K562 (cell line): ENCODE results near the gene B3GALT4. TPM values are rescaled to one million over a fixed set of nuclear protein-coding genes. Genes with fewer than 3 reads are reported as not detected.

Source experiments
- BDP1 ChIP-seq: IDR thresholded peaks from 3 replicates; pipeline ENCODE4 v1.6.1; 2011; ENCODE audit not compliant: insufficient read length, insufficient read depth
- CC2D1A ChIP-seq: fragments of 450-650 bp; IDR thresholded peaks from 2 replicates; pipeline ENCODE4 v1.6.1; 2017; ENCODE audit warnings: mild to moderate bottlenecking
- EP400 ChIP-seq: fragments of 450-650 bp; IDR thresholded peaks from 2 replicates; pipeline ENCODE4 v1.6.1; 2017; ENCODE audit warnings: antibody characterized with exemption, mild to moderate bottlenecking, moderate library complexity
- ETV5 ChIP-seq: sonication (generic); formaldehyde crosslinking; IDR thresholded peaks from 2 replicates; pipeline ENCODE4 v1.4.0; 2020; ENCODE audit warnings: low read depth, mild to moderate bottlenecking, missing genetic modification reagents
- FOXM1 ChIP-seq, 2 experiments: fragments of 450-650 bp in 1 of 2; sonication (generic) in 1 of 2; formaldehyde crosslinking in 1 of 2; IDR thresholded peaks; 2 replicates each; pipeline versions ENCODE4 v1.6.1 to v1.9.0; 2017 to 2022; ENCODE audit warnings: low read depth in 2 of 2, mild to moderate bottlenecking in 2 of 2, missing genetic modification reagents in 1 of 2, moderate library complexity in 1 of 2
- GATAD2B ChIP-seq: fragments of 450-650 bp; IDR thresholded peaks from 2 replicates; pipeline ENCODE4 v1.6.1; 2017; ENCODE audit warnings: mild to moderate bottlenecking, borderline replicate concordance
- HDAC8 ChIP-seq: fragments of 450-650 bp; IDR thresholded peaks from 2 replicates; pipeline ENCODE4 v1.6.1; 2016; ENCODE audit warnings: mild to moderate bottlenecking, missing genetic modification characterization, moderate library complexity, missing compliant biosample characterization
- HMG20A ChIP-seq: fragments of 450-650 bp; formaldehyde crosslinking; conservative IDR thresholded peaks from 2 replicates; pipeline ENCODE4 v1.4.0; 2020; ENCODE audit warnings: mild to moderate bottlenecking, mixed read lengths
- HNRNPH1 ChIP-seq: fragments of 200-400 bp; formaldehyde crosslinking; optimal IDR thresholded peaks from 2 replicates; pipeline ENCODE3; 2017; ENCODE audit warnings: low read depth, mild to moderate bottlenecking, low read length, moderate library complexity
- NEUROD1 ChIP-seq: fragments of 150-350 bp; IDR thresholded peaks from 2 replicates; pipeline ENCODE4 v1.6.1; 2014; ENCODE audit warnings: borderline replicate concordance, low read length, low read depth; ENCODE audit not compliant: partially characterized antibody
- OTX1 ChIP-seq: fragments of 450-650 bp; formaldehyde crosslinking; IDR thresholded peaks from 2 replicates; pipeline ENCODE4 v1.4.0; 2022; ENCODE audit warnings: mild to moderate bottlenecking
- RB1 ChIP-seq: fragments of 450-650 bp; IDR thresholded peaks from 2 replicates; pipeline ENCODE4 v1.6.1; 2017; ENCODE audit warnings: low read depth, mild to moderate bottlenecking
- ZNF445 ChIP-seq: fragments of 250-450 bp; sonication (Bioruptor Pico); IDR thresholded peaks from 2 replicates; pipeline ENCODE4 v1.4.0; 2020; ENCODE audit warnings: low read depth, mild to moderate bottlenecking, moderate library complexity
- ZNF561 ChIP-seq: fragments of 450-650 bp; formaldehyde crosslinking; conservative IDR thresholded peaks from 2 replicates; pipeline ENCODE4 v1.4.0; 2020; ENCODE audit warnings: mild to moderate bottlenecking, moderate library complexity
- ZNF717 ChIP-seq: fragments of 250-450 bp; sonication (Bioruptor Pico); IDR thresholded peaks from 2 replicates; pipeline ENCODE4 v1.5.0; 2021
- ZNF76 ChIP-seq: fragments of 250-450 bp; sonication (Bioruptor Pico); IDR thresholded peaks from 2 replicates; pipeline ENCODE4 v1.4.0; 2020; ENCODE audit warnings: mild to moderate bottlenecking, moderate library complexity, borderline replicate concordance
- ZSCAN29 ChIP-seq: fragments of 450-650 bp; IDR thresholded peaks from 2 replicates; pipeline ENCODE4 v1.6.1; 2017
- polyA plus RNA-seq, 8 experiments: library from polyadenylated mRNA; depleted of rRNA in 4 of 8; stranded (reverse) in 5 of 8; unstranded in 3 of 8; fragments of >200 nt; fragmentation: Nextera tagmentation in 2 of 8; fragmentation: Illumina TruSeq in 1 of 8; extraction: Ambion mirVana in 2 of 8; extraction: Trizol in 1 of 8; gene quantifications; 2 replicates each; pipeline versions ENCODE4 v1.2.1 to v1.2.3, GENCODE V29; 2011 to 2014; ENCODE audit warnings: inconsistent platforms in 1 of 8, missing spikeins in 1 of 8
- total RNA-seq, 7 experiments: library from RNA; depleted of rRNA in 6 of 7; stranded (reverse); fragments of >200 nt in 6 of 7; fragmentation: Illumina TruSeq in 2 of 7; extraction: Trizol in 2 of 7; gene quantifications; 2 replicates each; pipeline versions ENCODE4 v1.2.1 to v1.2.3, GENCODE V29; 2011 to 2021; ENCODE audit warnings: low replicate concordance in 1 of 7
- TF ChIP-seq, protein P1 (sequence below), 2 experiments: fragments of 450-650 bp in 1 of 2; sonication (generic) in 1 of 2; formaldehyde crosslinking in 1 of 2; IDR thresholded peaks; 2 replicates each; pipeline versions ENCODE4 v1.7.1 to v1.9.0; 2016 to 2022; ENCODE audit warnings: inconsistent platforms in 1 of 2, mild to moderate bottlenecking in 1 of 2, missing genetic modification reagents in 1 of 2
- TF ChIP-seq, protein P2 (sequence below): sonication (generic); formaldehyde crosslinking; IDR thresholded peaks from 2 replicates; pipeline ENCODE4 v1.5.0; 2020; ENCODE audit warnings: missing genetic modification reagents

The B3GALT4 gene
- total and polyA plus RNA-seq, 9 of the 15 experiments (the other 6 are each of a cell fraction or from before 2014, with no cell fraction given), result 0.11 to 1.3 (median 0.53) TPM; not detected in 1

- TF ChIP-seq, protein P1, sequence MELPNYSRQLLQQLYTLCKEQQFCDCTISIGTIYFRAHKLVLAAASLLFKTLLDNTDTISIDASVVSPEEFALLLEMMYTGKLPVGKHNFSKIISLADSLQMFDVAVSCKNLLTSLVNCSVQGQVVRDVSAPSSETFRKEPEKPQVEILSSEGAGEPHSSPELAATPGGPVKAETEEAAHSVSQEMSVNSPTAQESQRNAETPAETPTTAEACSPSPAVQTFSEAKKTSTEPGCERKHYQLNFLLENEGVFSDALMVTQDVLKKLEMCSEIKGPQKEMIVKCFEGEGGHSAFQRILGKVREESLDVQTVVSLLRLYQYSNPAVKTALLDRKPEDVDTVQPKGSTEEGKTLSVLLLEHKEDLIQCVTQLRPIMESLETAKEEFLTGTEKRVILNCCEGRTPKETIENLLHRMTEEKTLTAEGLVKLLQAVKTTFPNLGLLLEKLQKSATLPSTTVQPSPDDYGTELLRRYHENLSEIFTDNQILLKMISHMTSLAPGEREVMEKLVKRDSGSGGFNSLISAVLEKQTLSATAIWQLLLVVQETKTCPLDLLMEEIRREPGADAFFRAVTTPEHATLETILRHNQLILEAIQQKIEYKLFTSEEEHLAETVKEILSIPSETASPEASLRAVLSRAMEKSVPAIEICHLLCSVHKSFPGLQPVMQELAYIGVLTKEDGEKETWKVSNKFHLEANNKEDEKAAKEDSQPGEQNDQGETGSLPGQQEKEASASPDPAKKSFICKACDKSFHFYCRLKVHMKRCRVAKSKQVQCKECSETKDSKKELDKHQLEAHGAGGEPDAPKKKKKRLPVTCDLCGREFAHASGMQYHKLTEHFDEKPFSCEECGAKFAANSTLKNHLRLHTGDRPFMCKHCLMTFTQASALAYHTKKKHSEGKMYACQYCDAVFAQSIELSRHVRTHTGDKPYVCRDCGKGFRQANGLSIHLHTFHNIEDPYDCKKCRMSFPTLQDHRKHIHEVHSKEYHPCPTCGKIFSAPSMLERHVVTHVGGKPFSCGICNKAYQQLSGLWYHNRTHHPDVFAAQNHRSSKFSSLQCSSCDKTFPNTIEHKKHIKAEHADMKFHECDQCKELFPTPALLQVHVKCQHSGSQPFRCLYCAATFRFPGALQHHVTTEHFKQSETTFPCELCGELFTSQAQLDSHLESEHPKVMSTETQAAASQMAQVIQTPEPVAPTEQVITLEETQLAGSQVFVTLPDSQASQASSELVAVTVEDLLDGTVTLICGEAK (IDR thresholded peaks at IDR 0.05), result peak; percentile 90
- TF ChIP-seq, protein P1 (CRISPR knock-in tag; IDR thresholded peaks at IDR 0.05), result no peak
- no peak for TF ChIP-seq ZNF561 (CRISPR knock-in tag)
- peak; percentile 80 for TF ChIP-seq FOXM1 (IDR thresholded peaks at IDR 0.05; ENCODE audit: low read depth)
- peak; percentile 33; the same call in 1 of the 2 replicates for TF ChIP-seq FOXM1 (CRISPR knock-in tag; IDR thresholded peaks at IDR 0.05; ENCODE audit: low read depth)
- TF ChIP-seq, protein P2, sequence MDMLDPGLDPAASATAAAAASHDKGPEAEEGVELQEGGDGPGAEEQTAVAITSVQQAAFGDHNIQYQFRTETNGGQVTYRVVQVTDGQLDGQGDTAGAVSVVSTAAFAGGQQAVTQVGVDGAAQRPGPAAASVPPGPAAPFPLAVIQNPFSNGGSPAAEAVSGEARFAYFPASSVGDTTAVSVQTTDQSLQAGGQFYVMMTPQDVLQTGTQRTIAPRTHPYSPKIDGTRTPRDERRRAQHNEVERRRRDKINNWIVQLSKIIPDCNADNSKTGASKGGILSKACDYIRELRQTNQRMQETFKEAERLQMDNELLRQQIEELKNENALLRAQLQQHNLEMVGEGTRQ, result no peak
- TF ChIP-seq ZNF717 (CRISPR knock-in tag), result no peak
- TF ChIP-seq NEUROD1, result peak; percentile 98
- no peak; the same call in 1 of the 2 replicates for TF ChIP-seq ZNF445 (CRISPR knock-in tag)
- peak; percentile 92 for TF ChIP-seq GATAD2B
- TF ChIP-seq ZSCAN29, result peak; percentile 65
- TF ChIP-seq HNRNPH1, result no peak
- no peak; the same call in 1 of the 2 replicates for TF ChIP-seq ZNF76 (CRISPR knock-in tag)
- TF ChIP-seq ETV5 (CRISPR knock-in tag), result peak; percentile 81
- peak; percentile 45 for TF ChIP-seq CC2D1A
- TF ChIP-seq EP400, result peak; percentile 90
- peak; percentile 6; the same call in 1 of the 2 replicates for TF ChIP-seq OTX1 (CRISPR knock-in tag)
- TF ChIP-seq RB1, result peak; percentile 56
- TF ChIP-seq BDP1, result no peak
- no peak for TF ChIP-seq HMG20A (CRISPR knock-in tag)
- no peak; the same call in 1 of the 2 replicates for TF ChIP-seq HDAC8 (tag)
Measured at GRCh38 chr6:33299237-33299944, 22.5 kb downstream of the B3GALT4 start (continued).
